GM23338 (cell line): ENCODE results near the gene VAV3. TPM values are rescaled to one million over a fixed set of nuclear protein-coding genes. Genes with fewer than 3 reads are reported as not detected.

ENCODE experiments used
- ATAC-seq: fragments of 200-7000 bp; cut with Tn5 transposase; 3 replicates; pipeline ENCODE4 v1.9.1; 2020
- DNase-seq: peaks from one replicate; pipeline ENCODE4 v3.0.0-alpha.2; 2015; ENCODE audit warnings: low spot score
- H2AFZ ChIP-seq: fragments of 200-600 bp; sonication (generic); 2 replicates; pipeline ENCODE4 v1.8.0; 2016; ENCODE audit warnings: antibody characterized with exemption, mild to moderate bottlenecking, moderate library complexity
- H3F3A ChIP-seq: fragments of 200-600 bp; sonication (generic); replicated peaks from 2 replicates; pipeline ENCODE4 v1.8.0; 2017; ENCODE audit warnings: antibody characterized with exemption, mixed run types, low read depth
- H3K27ac ChIP-seq: fragments of 200-600 bp; sonication (generic); 2 replicates; pipeline ENCODE4 v1.6.1; 2016; ENCODE audit warnings: low read depth
- H3K27me3 ChIP-seq: fragments of 200-600 bp; sonication (generic); 2 replicates; pipeline ENCODE4 v1.8.0; 2016; ENCODE audit warnings: mild to moderate bottlenecking, mixed run types, moderate library complexity; ENCODE audit not compliant: insufficient read depth
- H3K36me3 ChIP-seq: fragments of 200-600 bp; sonication (generic); 2 replicates; pipeline ENCODE4 v1.8.0; 2016; ENCODE audit warnings: mild to moderate bottlenecking; ENCODE audit not compliant: insufficient read depth
- H3K4me1 ChIP-seq: fragments of 200-600 bp; sonication (generic); 2 replicates; pipeline ENCODE4 v1.8.0; 2016; ENCODE audit warnings: mild to moderate bottlenecking, moderate library complexity; ENCODE audit not compliant: insufficient read depth
- H3K4me2 ChIP-seq: fragments of 200-600 bp; sonication (generic); 2 replicates; pipeline ENCODE4 v1.7.1; 2017; ENCODE audit warnings: mixed run types
- H3K4me3 ChIP-seq: fragments of 200-600 bp; sonication (generic); 2 replicates; pipeline ENCODE4 v1.6.1; 2016; ENCODE audit warnings: mixed run types
- H3K79me2 ChIP-seq: fragments of 200-600 bp; sonication (generic); replicated peaks from 2 replicates; pipeline ENCODE4 v1.8.0; 2017; ENCODE audit warnings: mild to moderate bottlenecking; ENCODE audit not compliant: insufficient read depth
- H3K9me2 ChIP-seq: fragments of 200-600 bp; sonication (generic); 2 replicates; pipeline ENCODE4 v1.8.0; 2017; ENCODE audit not compliant: insufficient read depth
- H4K20me1 ChIP-seq: fragments of 200-600 bp; sonication (generic); replicated peaks from 2 replicates; pipeline ENCODE4 v1.8.0; 2017; ENCODE audit warnings: mild to moderate bottlenecking; ENCODE audit not compliant: insufficient read depth
- H3K27ac Mint-ChIP-seq: 2 replicates; pipeline ENCODE4 v1.8.0; 2020; ENCODE audit warnings: inconsistent platforms, mild to moderate bottlenecking, moderate library complexity, mixed read lengths
- H3K27me3 Mint-ChIP-seq: 3 replicates; pipeline ENCODE4 v1.8.0; 2022; ENCODE audit warnings: low read depth, mild to moderate bottlenecking, moderate library complexity, mixed read lengths, inconsistent platforms; ENCODE audit not compliant: insufficient read depth, poor library complexity
- H3K36me3 Mint-ChIP-seq: 3 replicates; pipeline ENCODE4 v1.8.0; 2021; ENCODE audit warnings: low read depth, mild to moderate bottlenecking, inconsistent platforms, moderate library complexity, mixed read lengths
- H3K4me1 Mint-ChIP-seq: 3 replicates; pipeline ENCODE4 v1.8.0; 2020; ENCODE audit warnings: mild to moderate bottlenecking, inconsistent platforms, mixed read lengths
- H3K4me3 Mint-ChIP-seq: 3 replicates; pipeline ENCODE4 v1.8.0; 2021; ENCODE audit warnings: moderate library complexity, mild to moderate bottlenecking, inconsistent platforms, mixed read lengths
- H3K9me3 Mint-ChIP-seq: 3 replicates; pipeline ENCODE4 v1.8.0; 2020; ENCODE audit warnings: moderate library complexity, mild to moderate bottlenecking, inconsistent platforms, mixed read lengths
- CREB1 ChIP-seq: fragments of 250-450 bp; sonication (Bioruptor Pico); IDR thresholded peaks from 2 replicates; pipeline ENCODE4 v1.5.0; 2020; ENCODE audit warnings: low read depth, mild to moderate bottlenecking, moderate library complexity
- CTCF ChIP-seq, 2 experiments: fragments of 200-600 bp in 1 of 2; sonication (generic) in 1 of 2; conservative IDR thresholded peaks; 2 replicates each; pipeline versions ENCODE4 v1.5.1 to v1.6.1; 2016 to 2017; ENCODE audit warnings: antibody characterized with exemption in 2 of 2, low read depth in 2 of 2, mild to moderate bottlenecking in 2 of 2, moderate library complexity in 1 of 2
- EZH2 ChIP-seq: fragments of 200-600 bp; sonication (generic); IDR thresholded peaks from one replicate; pipeline ENCODE4 v1.8.0; 2017; ENCODE audit warnings: antibody characterized with exemption, mild to moderate bottlenecking, low read depth; ENCODE audit not compliant: unreplicated experiment
- JUNB ChIP-seq: IDR thresholded peaks from one replicate; pipeline ENCODE4 v1.6.1; 2016; ENCODE audit warnings: antibody characterized with exemption; ENCODE audit not compliant: unreplicated experiment
- NANOG ChIP-seq: IDR thresholded peaks from 2 replicates; pipeline ENCODE4 v1.6.1; 2016; ENCODE audit warnings: antibody characterized with exemption, borderline replicate concordance
- POLR2AphosphoS5 ChIP-seq: IDR thresholded peaks from 2 replicates; pipeline ENCODE4 v1.6.1; 2016; ENCODE audit warnings: antibody characterized with exemption, low read depth
- STAT1 ChIP-seq: IDR thresholded peaks from one replicate; pipeline ENCODE4 v1.6.1; 2016; ENCODE audit warnings: antibody characterized with exemption; ENCODE audit not compliant: unreplicated experiment
- ZNF114 ChIP-seq: fragments of 250-450 bp; sonication (Bioruptor Pico); IDR thresholded peaks from 2 replicates; pipeline ENCODE4 v1.5.0; 2020; ENCODE audit warnings: mild to moderate bottlenecking, moderate library complexity
- ZNF331 ChIP-seq: fragments of 250-450 bp; sonication (Bioruptor Pico); IDR thresholded peaks from 2 replicates; pipeline ENCODE4 v1.5.0; 2020; ENCODE audit warnings: low read depth, mild to moderate bottlenecking, moderate library complexity
- polyA plus RNA-seq: library from polyadenylated mRNA; unstranded; fragments of >200 nt; fragmentation: Nextera tagmentation; extraction: Ambion mirVana; gene quantifications from 2 replicates; pipeline ENCODE4 v1.2.1, GENCODE V29; 2016
- total RNA-seq: library from RNA; depleted of rRNA; stranded (reverse); fragments of >200 nt; shearing (Covaris generic); gene quantifications from 2 replicates; pipeline ENCODE4 v1.2.3, GENCODE V29; 2014
- TF ChIP-seq, protein P1 (sequence below): IDR thresholded peaks from 2 replicates; pipeline ENCODE4 v1.6.1; 2016; ENCODE audit warnings: antibody characterized with exemption
- TF ChIP-seq, protein P2 (sequence below): IDR thresholded peaks from one replicate; pipeline ENCODE4 v1.6.1; 2018; ENCODE audit warnings: antibody characterized with exemption; ENCODE audit not compliant: unreplicated experiment

VAV3 gene
- total and polyA plus RNA-seq, 2 experiments from 2014 or later, result 3.0 to 11.3 TPM

DNA sequence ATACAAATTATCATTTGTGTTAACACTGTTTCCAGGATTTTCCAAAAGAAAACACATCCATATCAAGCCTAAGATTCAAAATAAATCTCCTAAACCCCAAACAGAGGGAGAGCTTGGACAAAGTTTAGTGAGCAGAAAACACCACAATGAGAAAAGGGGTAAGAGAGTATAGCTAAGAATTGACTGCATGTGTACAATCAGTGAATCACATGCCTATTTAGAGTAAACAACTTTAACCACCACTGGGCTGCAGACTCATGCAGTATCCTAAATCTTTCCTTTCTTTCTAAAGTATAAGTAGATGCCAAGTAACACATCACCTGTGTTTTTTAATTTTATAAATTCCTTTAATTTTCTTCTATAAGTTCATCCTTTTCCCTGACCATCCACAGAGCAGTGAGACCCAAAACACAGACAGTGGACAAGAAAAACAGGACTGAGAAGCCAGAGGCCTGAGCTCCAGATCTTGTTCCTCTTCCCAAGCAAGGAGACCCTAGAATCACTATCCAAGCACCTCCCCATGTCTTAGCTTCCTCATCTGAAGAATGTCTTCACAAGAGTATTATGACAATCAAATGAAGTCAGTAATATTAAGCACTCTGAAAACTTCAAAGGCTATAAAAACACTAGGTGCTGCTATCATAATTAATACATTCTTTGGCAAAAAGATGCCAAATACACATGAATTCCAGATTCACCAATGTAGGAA lies 93.1 kb downstream of the VAV3 start:
- H3K4me1 ChIP-seq, result peaks cover 16% of the 10 kb centered on the region
- no peak overlapping the region for H3K27ac Mint-ChIP-seq
- H3K9me2 ChIP-seq, result no peaks in the 10 kb centered on the region
- H3K79me2 ChIP-seq, result no peaks in the 10 kb centered on the region
- no peaks in the 10 kb centered on the region for H3K27me3 ChIP-seq
- H3K4me1 Mint-ChIP-seq, result peaks cover 45% of the 10 kb centered on the region
- H3K9me3 Mint-ChIP-seq, result peaks cover 11% of the 10 kb centered on the region
- H2AFZ ChIP-seq, result no peak overlapping the region
- DNase-seq, result no peak
- H3K4me2 ChIP-seq, result no peak overlapping the region
- H3K36me3 Mint-ChIP-seq, result peaks cover 16% of the 10 kb centered on the region
- no peaks in the 10 kb centered on the region; the same call in 1 of the 2 replicates for H3F3A ChIP-seq
- no peaks in the 10 kb centered on the region for H4K20me1 ChIP-seq
- no peak overlapping the region for H3K4me3 ChIP-seq
- peaks cover 6% of the 10 kb centered on the region for H3K27me3 Mint-ChIP-seq
- H3K27ac ChIP-seq, result no peak overlapping the region
- TF ChIP-seq, protein P1, sequence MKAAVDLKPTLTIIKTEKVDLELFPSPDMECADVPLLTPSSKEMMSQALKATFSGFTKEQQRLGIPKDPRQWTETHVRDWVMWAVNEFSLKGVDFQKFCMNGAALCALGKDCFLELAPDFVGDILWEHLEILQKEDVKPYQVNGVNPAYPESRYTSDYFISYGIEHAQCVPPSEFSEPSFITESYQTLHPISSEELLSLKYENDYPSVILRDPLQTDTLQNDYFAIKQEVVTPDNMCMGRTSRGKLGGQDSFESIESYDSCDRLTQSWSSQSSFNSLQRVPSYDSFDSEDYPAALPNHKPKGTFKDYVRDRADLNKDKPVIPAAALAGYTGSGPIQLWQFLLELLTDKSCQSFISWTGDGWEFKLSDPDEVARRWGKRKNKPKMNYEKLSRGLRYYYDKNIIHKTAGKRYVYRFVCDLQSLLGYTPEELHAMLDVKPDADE, result no peak
- TF ChIP-seq STAT1, result no peak
- H3K36me3 ChIP-seq, result no peaks in the 10 kb centered on the region
- no peak overlapping the region for H3K4me3 Mint-ChIP-seq
- no peak for ATAC-seq

DNA sequence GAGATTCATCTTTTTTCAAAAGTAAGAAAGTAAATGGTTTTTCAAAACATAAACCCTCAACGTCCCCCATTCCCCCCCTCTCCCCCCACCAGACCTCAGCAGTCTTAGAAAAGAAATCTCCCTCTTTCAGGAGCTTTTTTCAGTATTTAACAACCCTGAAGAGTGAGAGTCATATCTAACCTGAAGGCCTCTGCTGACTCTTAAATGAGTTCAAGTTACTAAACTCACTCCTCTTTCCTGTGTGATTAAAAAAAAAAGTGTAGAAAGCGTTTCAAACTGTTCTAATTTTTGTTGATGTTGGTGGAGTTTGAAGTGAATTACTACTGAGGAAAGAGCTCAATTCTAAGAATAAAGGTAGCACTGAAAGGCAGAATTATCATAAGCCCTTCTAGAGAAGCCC lies 93.7 kb downstream of the VAV3 start:
- Histone ChIP-seq H3K4me2 (no peak overlapping the region), H3K79me2 (no peaks in the 10 kb centered on the region), H3K9me2 (no peaks in the 10 kb centered on the region), H4K20me1 (no peaks in the 10 kb centered on the region), H3F3A (no peaks in the 10 kb centered on the region; the same call in 1 of the 2 replicates), H3K36me3 (no peaks in the 10 kb centered on the region), H3K4me1 (peaks cover 15% of the 10 kb centered on the region), H3K27ac (no peak overlapping the region), H3K27me3 (no peaks in the 10 kb centered on the region), H3K4me3 (no peak overlapping the region), H2AFZ (no peak overlapping the region)
- Mint-ChIP-seq H3K4me1 (peaks cover 44% of the 10 kb centered on the region), H3K36me3 (peaks cover 16% of the 10 kb centered on the region), H3K27me3 (peaks cover 7% of the 10 kb centered on the region), H3K9me3 (peaks cover 11% of the 10 kb centered on the region), H3K27ac (no peak overlapping the region), H3K4me3 (no peak overlapping the region)
- DNase-seq, result no peak
- no peak for TF ChIP-seq POLR2AphosphoS5
- no peak for TF ChIP-seq JUNB
- TF ChIP-seq ZNF114 (CRISPR knock-in tag), result no peak
- no peak for TF ChIP-seq EZH2
- no peak for TF ChIP-seq CREB1
- no peak for TF ChIP-seq STAT1
- ATAC-seq, result no peak

DNA sequence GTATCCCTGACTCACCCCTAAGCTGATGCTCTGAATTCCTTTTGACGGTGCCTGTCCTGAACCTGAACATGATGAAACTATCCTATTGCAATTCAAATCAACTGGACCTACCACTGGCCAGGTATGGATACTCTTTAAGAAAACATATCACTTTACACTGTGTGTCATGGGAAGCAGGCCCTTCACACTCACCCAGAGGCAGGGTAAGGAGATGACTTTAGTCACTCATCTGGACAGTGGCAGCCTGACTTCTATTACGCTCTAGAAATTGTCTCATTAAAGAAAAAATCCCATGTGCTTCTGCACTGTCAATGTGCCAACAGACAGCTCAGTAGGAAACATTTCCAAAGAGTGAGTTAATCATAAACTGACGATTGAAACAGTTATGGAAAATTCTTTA lies 94.3 kb downstream of the VAV3 start:
- Histone ChIP-seq H3K4me1 (peaks cover 20% of the 10 kb centered on the region), H3K27ac (no peak overlapping the region), H3F3A (no peaks in the 10 kb centered on the region; the same call in 1 of the 2 replicates), H3K36me3 (no peaks in the 10 kb centered on the region), H3K79me2 (no peaks in the 10 kb centered on the region), H3K9me2 (no peaks in the 10 kb centered on the region), H2AFZ (no peak overlapping the region), H3K4me3 (no peak overlapping the region), H4K20me1 (no peaks in the 10 kb centered on the region), H3K4me2 (no peak overlapping the region), H3K27me3 (no peaks in the 10 kb centered on the region)
- H3K4me3 Mint-ChIP-seq, result no peak overlapping the region
- peaks cover 16% of the 10 kb centered on the region for H3K36me3 Mint-ChIP-seq
- H3K9me3 Mint-ChIP-seq, result peaks cover 11% of the 10 kb centered on the region
- DNase-seq, result no peak
- ATAC-seq, result no peak
- peaks cover 8% of the 10 kb centered on the region for H3K27me3 Mint-ChIP-seq
- H3K27ac Mint-ChIP-seq, result no peak overlapping the region; the same call in 1 of the 2 replicates
- H3K4me1 Mint-ChIP-seq, result peaks cover 43% of the 10 kb centered on the region
- TF ChIP-seq POLR2AphosphoS5 (no peak), NANOG (no peak), CREB1 (no peak), ZNF331 (no peak), CTCF (conservative IDR thresholded peaks at IDR 0.05; ENCODE audit: low read depth in 2 of 2) (no peak)
- TF ChIP-seq, protein P2, sequence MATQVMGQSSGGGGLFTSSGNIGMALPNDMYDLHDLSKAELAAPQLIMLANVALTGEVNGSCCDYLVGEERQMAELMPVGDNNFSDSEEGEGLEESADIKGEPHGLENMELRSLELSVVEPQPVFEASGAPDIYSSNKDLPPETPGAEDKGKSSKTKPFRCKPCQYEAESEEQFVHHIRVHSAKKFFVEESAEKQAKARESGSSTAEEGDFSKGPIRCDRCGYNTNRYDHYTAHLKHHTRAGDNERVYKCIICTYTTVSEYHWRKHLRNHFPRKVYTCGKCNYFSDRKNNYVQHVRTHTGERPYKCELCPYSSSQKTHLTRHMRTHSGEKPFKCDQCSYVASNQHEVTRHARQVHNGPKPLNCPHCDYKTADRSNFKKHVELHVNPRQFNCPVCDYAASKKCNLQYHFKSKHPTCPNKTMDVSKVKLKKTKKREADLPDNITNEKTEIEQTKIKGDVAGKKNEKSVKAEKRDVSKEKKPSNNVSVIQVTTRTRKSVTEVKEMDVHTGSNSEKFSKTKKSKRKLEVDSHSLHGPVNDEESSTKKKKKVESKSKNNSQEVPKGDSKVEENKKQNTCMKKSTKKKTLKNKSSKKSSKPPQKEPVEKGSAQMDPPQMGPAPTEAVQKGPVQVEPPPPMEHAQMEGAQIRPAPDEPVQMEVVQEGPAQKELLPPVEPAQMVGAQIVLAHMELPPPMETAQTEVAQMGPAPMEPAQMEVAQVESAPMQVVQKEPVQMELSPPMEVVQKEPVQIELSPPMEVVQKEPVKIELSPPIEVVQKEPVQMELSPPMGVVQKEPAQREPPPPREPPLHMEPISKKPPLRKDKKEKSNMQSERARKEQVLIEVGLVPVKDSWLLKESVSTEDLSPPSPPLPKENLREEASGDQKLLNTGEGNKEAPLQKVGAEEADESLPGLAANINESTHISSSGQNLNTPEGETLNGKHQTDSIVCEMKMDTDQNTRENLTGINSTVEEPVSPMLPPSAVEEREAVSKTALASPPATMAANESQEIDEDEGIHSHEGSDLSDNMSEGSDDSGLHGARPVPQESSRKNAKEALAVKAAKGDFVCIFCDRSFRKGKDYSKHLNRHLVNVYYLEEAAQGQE, result no peak
